OCI-LY7 (cell line): ENCODE data around the gene VIPR2. TPM values are rescaled to one million over a fixed set of nuclear protein-coding genes. Genes with fewer than 3 reads are reported as not detected.

ENCODE experiments used
- BruUV-seq: library from RNA; stranded (reverse); fragments of 400-500 nt; replicated peaks from 2 replicates; lab custom pipeline; 2021; lab: Mats Ljungman, UMichigan
- CTCF ChIA-PET: fragments of 300-600 bp; sonication (Branson Sonifier 250); formaldehyde crosslinking; loops from one replicate; lab custom pipeline; 2022; ENCODE audit warnings: antibody characterized with exemption; ENCODE audit not compliant: unreplicated experiment; lab: Charles Lee
- POLR2A ChIA-PET: fragments of 300-600 bp; sonication (Branson Sonifier 250); formaldehyde crosslinking; loops from one replicate; lab custom pipeline; 2022; ENCODE audit warnings: antibody characterized with exemption; lab: Charles Lee
- DNase-seq: peaks from one replicate; pipeline ENCODE4 v3.0.0-alpha.2; 2015; ENCODE audit warnings: low spot score
- H2AFZ ChIP-seq: fragments of 200-600 bp; sonication (generic), shearing (Covaris generic); 2 replicates; pipeline ENCODE4 v1.6.1; 2014; ENCODE audit warnings: mild to moderate bottlenecking, antibody characterized with exemption, low read length, moderate library complexity
- H3K27ac ChIP-seq: fragments of 200-600 bp; sonication (generic); 2 replicates; pipeline ENCODE4 v1.5.1; 2014; ENCODE audit warnings: mixed run types, low read depth, mild to moderate bottlenecking, moderate library complexity, low read length, inconsistent platforms; ENCODE audit not compliant: poor library complexity, severe bottlenecking
- H3K36me3 ChIP-seq: fragments of 200-600 bp; sonication (generic); 2 replicates; pipeline ENCODE4 v1.6.1; 2014; ENCODE audit warnings: mild to moderate bottlenecking, antibody characterized with exemption, low read length, moderate library complexity, mixed read lengths; ENCODE audit not compliant: insufficient read depth
- H3K4me1 ChIP-seq: fragments of 200-600 bp; sonication (generic); 2 replicates; pipeline ENCODE4 v1.5.1; 2014; ENCODE audit warnings: mild to moderate bottlenecking, low read length; ENCODE audit not compliant: insufficient read depth, poor library complexity, severe bottlenecking
- H3K4me2 ChIP-seq: fragments of 200-600 bp; sonication (generic); 2 replicates; pipeline ENCODE4 v1.6.1; 2014; ENCODE audit warnings: mild to moderate bottlenecking, low read length
- H3K4me3 ChIP-seq: fragments of 200-600 bp; sonication (generic); 2 replicates; pipeline ENCODE4 v1.5.1; 2014; ENCODE audit warnings: mild to moderate bottlenecking, low read depth, low read length; ENCODE audit not compliant: poor library complexity, severe bottlenecking
- H3K79me2 ChIP-seq: fragments of 200-600 bp; sonication (generic); 2 replicates; pipeline ENCODE4 v1.6.1; 2016; ENCODE audit warnings: low read depth, mild to moderate bottlenecking, low read length, moderate library complexity, mixed read lengths; ENCODE audit not compliant: insufficient read depth
- H3K9me2 ChIP-seq: fragments of 200-600 bp; sonication (generic); 2 replicates; pipeline ENCODE4 v1.6.1; 2016; ENCODE audit warnings: mild to moderate bottlenecking, low read length, mixed read lengths; ENCODE audit not compliant: insufficient read depth
- H3K9me3 ChIP-seq: fragments of 200-600 bp; sonication (generic); 2 replicates; pipeline ENCODE4 v1.6.1; 2014; ENCODE audit warnings: mild to moderate bottlenecking, mixed run types, low read length, mixed read lengths
- H4K20me1 ChIP-seq: fragments of 200-600 bp; sonication (generic); 2 replicates; pipeline ENCODE4 v1.6.1; 2014; ENCODE audit warnings: mild to moderate bottlenecking, antibody characterized with exemption, low read length, moderate library complexity, mixed read lengths; ENCODE audit not compliant: insufficient read depth
- EZH2phosphoT487 ChIP-seq: fragments of 200-600 bp; sonication (generic); IDR thresholded peaks from 2 replicates; pipeline ENCODE4 v1.6.1; 2018; ENCODE audit warnings: low read depth, borderline replicate concordance, mild to moderate bottlenecking, mixed run types, antibody characterized with exemption, low read length, moderate library complexity, mixed read lengths
- intact Hi-C: fragments of 100-400 bp; cut with micrococcal nuclease; formaldehyde crosslinking; loops from one replicate; pipeline ENCODE4 v1.10.0; 2022; ENCODE audit not compliant: unreplicated experiment
- total RNA-seq, 2 experiments: library from RNA; depleted of rRNA in 1 of 2; stranded (reverse); fragments of >200 nt in 1 of 2; shearing (Covaris generic) in 1 of 2; gene quantifications; 2 replicates each; pipeline ENCODE4 v1.2.3, GENCODE V29; 2014 to 2022
- TF ChIP-seq, protein P1 (sequence below): fragments of 200-600 bp; sonication (generic); conservative IDR thresholded peaks from 2 replicates; pipeline ENCODE4 v1.5.1; 2014; ENCODE audit warnings: mild to moderate bottlenecking, antibody characterized with exemption, low read length, moderate library complexity, mixed read lengths

VIPR2 gene
- total RNA-seq, 2 experiments from 2014 or later = not detected

DNA sequence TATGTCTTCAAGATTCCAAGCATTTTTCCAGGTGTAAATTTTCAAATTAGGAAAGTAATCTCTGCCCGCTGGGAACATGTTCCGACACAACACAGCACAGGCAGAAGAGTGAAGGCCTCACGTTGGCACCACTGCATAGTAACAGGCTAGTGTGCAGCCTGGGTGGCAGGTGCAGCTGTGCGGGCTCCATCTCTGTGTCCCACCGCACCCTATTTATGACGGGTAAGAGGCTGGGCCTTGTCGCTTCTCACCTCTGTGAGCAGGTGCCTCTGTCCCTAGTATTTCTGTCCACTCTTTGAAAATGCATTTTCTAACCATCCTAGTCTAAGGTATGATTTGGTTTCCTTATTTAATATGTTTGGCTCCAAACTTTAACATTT, 24.1 kb downstream of the VIPR2 start:
- no peaks in the 10 kb centered on the region for H3K4me1 ChIP-seq
- no peak for DNase-seq
- H3K27ac ChIP-seq = no peak overlapping the region
- H3K9me3 ChIP-seq = no peaks in the 10 kb centered on the region
- no peaks in the 10 kb centered on the region for H3K36me3 ChIP-seq
- intact Hi-C loops = no loop called here
- H4K20me1 ChIP-seq = no peaks in the 10 kb centered on the region
- no peak overlapping the region for H3K4me3 ChIP-seq
- POLR2A ChIA-PET = no interaction called here
- no peak overlapping the region for H3K4me2 ChIP-seq
- BruUV-seq = no TSS peak
- CTCF ChIA-PET = no interaction called here
- no peaks in the 10 kb centered on the region for H3K79me2 ChIP-seq
- H3K9me2 ChIP-seq = no peaks in the 10 kb centered on the region
- TF ChIP-seq, protein P1, sequence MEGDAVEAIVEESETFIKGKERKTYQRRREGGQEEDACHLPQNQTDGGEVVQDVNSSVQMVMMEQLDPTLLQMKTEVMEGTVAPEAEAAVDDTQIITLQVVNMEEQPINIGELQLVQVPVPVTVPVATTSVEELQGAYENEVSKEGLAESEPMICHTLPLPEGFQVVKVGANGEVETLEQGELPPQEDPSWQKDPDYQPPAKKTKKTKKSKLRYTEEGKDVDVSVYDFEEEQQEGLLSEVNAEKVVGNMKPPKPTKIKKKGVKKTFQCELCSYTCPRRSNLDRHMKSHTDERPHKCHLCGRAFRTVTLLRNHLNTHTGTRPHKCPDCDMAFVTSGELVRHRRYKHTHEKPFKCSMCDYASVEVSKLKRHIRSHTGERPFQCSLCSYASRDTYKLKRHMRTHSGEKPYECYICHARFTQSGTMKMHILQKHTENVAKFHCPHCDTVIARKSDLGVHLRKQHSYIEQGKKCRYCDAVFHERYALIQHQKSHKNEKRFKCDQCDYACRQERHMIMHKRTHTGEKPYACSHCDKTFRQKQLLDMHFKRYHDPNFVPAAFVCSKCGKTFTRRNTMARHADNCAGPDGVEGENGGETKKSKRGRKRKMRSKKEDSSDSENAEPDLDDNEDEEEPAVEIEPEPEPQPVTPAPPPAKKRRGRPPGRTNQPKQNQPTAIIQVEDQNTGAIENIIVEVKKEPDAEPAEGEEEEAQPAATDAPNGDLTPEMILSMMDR = no peak
- TF ChIP-seq EZH2phosphoT487 = no peak
- H2AFZ ChIP-seq = no peak overlapping the region

DNA sequence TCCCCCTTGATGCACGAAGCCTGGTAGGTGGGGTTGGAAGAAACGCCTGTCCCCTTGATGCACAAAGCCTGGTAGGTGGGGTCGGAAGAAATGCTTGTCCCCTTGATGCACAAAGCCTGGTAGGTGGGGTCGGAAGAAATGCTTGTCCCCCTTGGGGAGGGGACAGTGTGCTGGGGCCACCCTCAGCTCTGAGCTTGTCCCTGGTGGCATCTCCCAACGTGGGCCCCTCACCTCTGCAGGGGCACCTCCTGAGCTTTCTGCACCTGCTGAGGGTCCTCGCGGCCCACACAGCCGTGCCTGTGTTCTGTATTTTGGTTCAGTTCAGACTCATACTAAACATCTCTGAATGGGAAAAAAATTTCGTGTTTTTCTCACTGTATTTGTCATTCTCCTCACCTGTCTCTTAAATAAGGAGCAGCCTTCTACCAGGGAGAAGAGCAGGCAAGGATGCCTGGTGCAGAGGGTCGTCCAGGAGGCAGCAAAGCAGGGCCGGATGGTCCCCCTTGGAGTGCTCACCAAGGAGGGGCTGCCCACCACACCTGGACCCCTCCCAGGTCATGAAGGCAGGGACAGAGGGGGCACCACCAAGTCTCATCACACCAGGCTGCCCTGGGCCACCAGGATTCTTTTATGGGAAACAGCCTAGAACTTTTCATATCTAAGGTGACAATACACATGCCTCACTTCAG, 24.7 kb downstream of the VIPR2 start:
- Histone ChIP-seq H3K27ac (no peak overlapping the region), H3K36me3 (no peaks in the 10 kb centered on the region), H3K4me2 (no peak overlapping the region), H3K4me1 (no peaks in the 10 kb centered on the region), H3K79me2 (no peaks in the 10 kb centered on the region), H3K9me3 (no peaks in the 10 kb centered on the region), H2AFZ (no peak overlapping the region), H3K4me3 (no peak overlapping the region), H3K9me2 (no peaks in the 10 kb centered on the region), H4K20me1 (no peaks in the 10 kb centered on the region)
- no TSS peak for BruUV-seq
- intact Hi-C loops = no loop called here
- CTCF ChIA-PET = no interaction called here
- TF ChIP-seq EZH2phosphoT487 = no peak
- TF ChIP-seq, protein P1 = no peak
- POLR2A ChIA-PET = no interaction called here
- DNase-seq = no peak

DNA sequence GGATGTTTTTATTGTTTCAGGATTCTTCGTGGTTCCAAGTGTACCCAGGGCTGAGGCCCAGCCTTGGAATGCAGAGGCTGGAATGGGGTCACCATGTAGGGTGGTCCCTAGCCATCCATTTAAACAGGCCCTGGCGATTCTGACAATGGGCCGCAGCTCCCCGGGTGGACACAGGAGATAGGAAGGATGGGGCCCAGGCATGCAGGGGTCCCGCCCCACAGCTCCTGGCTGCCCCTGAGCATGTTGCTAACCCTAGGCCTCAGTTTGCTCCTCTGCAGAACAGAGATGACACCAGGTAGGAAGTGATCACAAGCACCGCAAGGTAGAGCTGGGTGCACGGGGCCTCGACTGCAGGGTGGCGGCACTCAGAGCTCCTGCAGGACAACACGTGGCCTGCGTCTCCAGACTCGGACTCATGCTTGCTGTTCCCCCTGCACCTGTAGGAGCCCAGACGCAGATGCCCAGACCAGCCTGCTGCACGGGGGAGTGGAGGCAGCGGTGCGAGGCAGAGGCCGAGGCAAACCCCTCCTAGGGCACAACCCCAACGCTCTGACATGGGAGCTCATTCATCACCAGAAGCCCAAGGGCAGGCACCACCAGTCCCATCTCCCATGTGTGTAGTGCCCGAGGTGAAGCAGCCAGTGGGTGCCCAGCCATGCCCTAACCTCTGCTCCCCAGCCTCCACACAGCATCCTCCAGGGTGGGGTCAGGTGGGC, 25.5 kb downstream of the VIPR2 start:
- no peak for TF ChIP-seq EZH2phosphoT487
- TF ChIP-seq, protein P1 = no peak
- Histone ChIP-seq H3K4me1 (no peaks in the 10 kb centered on the region), H3K4me3 (no peak overlapping the region), H3K36me3 (no peaks in the 10 kb centered on the region), H3K79me2 (no peaks in the 10 kb centered on the region), H3K4me2 (no peak overlapping the region), H4K20me1 (no peaks in the 10 kb centered on the region), H3K27ac (no peak overlapping the region), H3K9me2 (no peaks in the 10 kb centered on the region), H3K9me3 (no peaks in the 10 kb centered on the region), H2AFZ (no peak overlapping the region)
- no TSS peak for BruUV-seq
- intact Hi-C loops = no loop called here
- no peak for DNase-seq
- POLR2A ChIA-PET = no interaction called here
- CTCF ChIA-PET = no interaction called here
